Measurements from ENCODE around the gene CCT7. TPM values are rescaled to one million over a fixed set of nuclear protein-coding genes. Genes with fewer than 3 reads are reported as not detected.

The CCT7 gene
- total and polyA plus RNA-seq, 2 donors (not counting 1 experiment from before 2014, with no cell fraction given): 94.4 to 160 TPM

- DNase-seq (peak; percentile 30), ATAC-seq (ENCODE audit: low read depth) (no peak)
- Histone ChIP-seq H3K4me2 (replicated peaks; ENCODE audit: low read depth, low read length, poor library complexity, severe bottlenecking) (peak overlapping the region; percentile 99), H4K20me1 (ENCODE audit: control insufficient read depth, insufficient read depth, low read length, poor library complexity, severe bottlenecking) (peaks cover 43% of the 10 kb centered on the region), H3K27ac (ENCODE audit: low read length in 2 of 2) (peak overlapping the region; percentile 87 to 90), H2AFZ (ENCODE audit: insufficient read depth, low read depth, low read length, poor library complexity, severe bottlenecking) (peak overlapping the region; percentile 99), H3K4me3 (ENCODE audit: control extremely low read depth in 1 of 5, extremely low read depth in 1 of 5, insufficient read depth in 1 of 5, low read depth in 2 of 5, low read length in 4 of 5) (peak overlapping the region in 3 of 5 experiments; percentile 89 to 98 (median 94)), H3K4me1 (ENCODE audit: control insufficient read depth in 2 of 2, insufficient read depth in 2 of 2, low read length in 2 of 2) (peaks cover 18 to 20% of the 10 kb centered on the region in 2 donors), H3K9ac (ENCODE audit: low read length) (peak overlapping the region; percentile 75), H3K27me3 (replicated peaks in 1 of 4; ENCODE audit: control extremely low read depth in 1 of 4, control insufficient read depth in 3 of 4, insufficient read depth in 4 of 4, low read length in 3 of 4) (no peaks in the 10 kb centered on the region), H3K79me2 (ENCODE audit: control insufficient read depth, insufficient read depth, low read length) (peaks cover 43% of the 10 kb centered on the region), H3K36me3 (replicated peaks in 1 of 2; ENCODE audit: control extremely low read depth in 1 of 2, control insufficient read depth in 1 of 2, extremely low read depth in 1 of 2, insufficient read depth in 2 of 2, low read length in 1 of 2) (peaks cover 15 to 21% of the 10 kb centered on the region in 2 experiments), H3K9me3 (ENCODE audit: control extremely low read depth in 1 of 3, control insufficient read depth in 2 of 3, insufficient read depth in 1 of 3, low read length in 2 of 3) (no peaks in the 10 kb centered on the region)
- ChIA-PET POLR2A (no interaction called here), CTCF (interaction anchor here (0.8 to 3.2 kb wide), 3 partner anchors 23 to 59 kb away, joined by 3 to 18 read pairs (median 7); no protein-coding TSS in a partner anchor)
- peaks cover 42% of the 10 kb centered on the region for H3K4me1 Mint-ChIP-seq
- H3K27ac Mint-ChIP-seq: peak overlapping the region; percentile 93
- no peaks in the 10 kb centered on the region for H3K9me3 Mint-ChIP-seq (ENCODE audit: insufficient read depth)
- peak overlapping the region; percentile 99 for H3K4me3 Mint-ChIP-seq
- WGBS (ENCODE audit: insufficient coverage): 62% methylated on average over 9 of the region's 11 CpGs
- no peak for TF ChIP-seq CTCF (IDR thresholded peaks at IDR 0.05)
- TF ChIP-seq EZH2 (IDR thresholded peaks at IDR 0.05; ENCODE audit: borderline replicate concordance, insufficient read depth, low read depth, low read length, poor library complexity, severe bottlenecking): no peak
- H3K27me3 Mint-ChIP-seq: no peaks in the 10 kb centered on the region
- intact Hi-C loops (cut with micrococcal nuclease): no loop called here
These were observed 1.4 kb downstream of the CCT7 start for GRCh38 chr2:73235315-73236028.

- no peak overlapping the region for H3K9ac ChIP-seq (ENCODE audit: low read length)
- H3K4me2 ChIP-seq (replicated peaks; ENCODE audit: low read depth, low read length, poor library complexity, severe bottlenecking): no peak overlapping the region
- peaks cover 54% of the 10 kb centered on the region for H4K20me1 ChIP-seq (ENCODE audit: control insufficient read depth, insufficient read depth, low read length, poor library complexity, severe bottlenecking)
- CTCF ChIA-PET: interaction anchor here (2.5 kb wide), 1 partner anchor 24 kb away, joined by 7 read pairs; no protein-coding TSS in a partner anchor
- 40% methylated on average over 1 of the region's 1 CpG for WGBS (ENCODE audit: insufficient coverage)
- Mint-ChIP-seq H3K27me3 (no peaks in the 10 kb centered on the region), H3K4me1 (peaks cover 42% of the 10 kb centered on the region), H3K9me3 (ENCODE audit: insufficient read depth) (no peaks in the 10 kb centered on the region), H3K27ac (no peak overlapping the region), H3K4me3 (no peak overlapping the region)
- peaks cover 16 to 24% of the 10 kb centered on the region in 2 experiments for H3K36me3 ChIP-seq (replicated peaks in 1 of 2; ENCODE audit: control extremely low read depth in 1 of 2, control insufficient read depth in 1 of 2, extremely low read depth in 1 of 2, insufficient read depth in 2 of 2, low read length in 1 of 2)
- DNase-seq (no peak), ATAC-seq (ENCODE audit: low read depth) (no peak)
- POLR2A ChIA-PET: no interaction called here
- H3K79me2 ChIP-seq (ENCODE audit: control insufficient read depth, insufficient read depth, low read length): peaks cover 43% of the 10 kb centered on the region
- TF ChIP-seq EZH2 (IDR thresholded peaks at IDR 0.05; ENCODE audit: borderline replicate concordance, insufficient read depth, low read depth, low read length, poor library complexity, severe bottlenecking): no peak
- TF ChIP-seq CTCF (IDR thresholded peaks at IDR 0.05): no peak
- no peak overlapping the region for H2AFZ ChIP-seq (ENCODE audit: insufficient read depth, low read depth, low read length, poor library complexity, severe bottlenecking)
- intact Hi-C loops (cut with micrococcal nuclease): no loop called here
- no peaks in the 10 kb centered on the region for H3K9me3 ChIP-seq (ENCODE audit: control extremely low read depth in 1 of 3, control insufficient read depth in 2 of 3, insufficient read depth in 1 of 3, low read length in 2 of 3)
- no peaks in the 10 kb centered on the region for H3K27me3 ChIP-seq (replicated peaks in 1 of 4; ENCODE audit: control extremely low read depth in 1 of 4, control insufficient read depth in 3 of 4, insufficient read depth in 4 of 4, low read length in 3 of 4)
- H3K4me3 ChIP-seq (ENCODE audit: control extremely low read depth in 1 of 5, extremely low read depth in 1 of 5, insufficient read depth in 1 of 5, low read depth in 2 of 5, low read length in 4 of 5): no peak overlapping the region
- H3K4me1 ChIP-seq (ENCODE audit: control insufficient read depth in 2 of 2, insufficient read depth in 2 of 2, low read length in 2 of 2): peaks cover 18 to 20% of the 10 kb centered on the region in 2 donors
- no peak overlapping the region for H3K27ac ChIP-seq (ENCODE audit: low read length in 2 of 2)
These were observed 3.1 kb downstream of the CCT7 start for GRCh38 chr2:73237168-73237567.
